ENCODE results near the gene SCUBE1.

GRCh38 chr22:43159484-43160178 lies 183.5 kb downstream of the SCUBE1 start:
- TF ChIP-seq EZH2 (IDR thresholded peaks at IDR 0.05; ENCODE audit: low read depth, unreplicated experiment) (no peak), POLR2AphosphoS5 (IDR thresholded peaks at IDR 0.05; ENCODE audit: low read depth) (no peak), EZH2phosphoT487 (IDR thresholded peaks at IDR 0.05; ENCODE audit: unreplicated experiment) (no peak), CREB1 (CRISPR knock-in tag; IDR thresholded peaks at IDR 0.05; ENCODE audit: low read depth) (no peak), ZNF114 (CRISPR knock-in tag; IDR thresholded peaks at IDR 0.05) (no peak), STAT1 (IDR thresholded peaks at IDR 0.05; ENCODE audit: unreplicated experiment) (no peak), NANOG (IDR thresholded peaks at IDR 0.05; ENCODE audit: borderline replicate concordance) (no peak), JUNB (IDR thresholded peaks at IDR 0.05; ENCODE audit: unreplicated experiment) (no peak)
- TF ChIP-seq, protein P1, sequence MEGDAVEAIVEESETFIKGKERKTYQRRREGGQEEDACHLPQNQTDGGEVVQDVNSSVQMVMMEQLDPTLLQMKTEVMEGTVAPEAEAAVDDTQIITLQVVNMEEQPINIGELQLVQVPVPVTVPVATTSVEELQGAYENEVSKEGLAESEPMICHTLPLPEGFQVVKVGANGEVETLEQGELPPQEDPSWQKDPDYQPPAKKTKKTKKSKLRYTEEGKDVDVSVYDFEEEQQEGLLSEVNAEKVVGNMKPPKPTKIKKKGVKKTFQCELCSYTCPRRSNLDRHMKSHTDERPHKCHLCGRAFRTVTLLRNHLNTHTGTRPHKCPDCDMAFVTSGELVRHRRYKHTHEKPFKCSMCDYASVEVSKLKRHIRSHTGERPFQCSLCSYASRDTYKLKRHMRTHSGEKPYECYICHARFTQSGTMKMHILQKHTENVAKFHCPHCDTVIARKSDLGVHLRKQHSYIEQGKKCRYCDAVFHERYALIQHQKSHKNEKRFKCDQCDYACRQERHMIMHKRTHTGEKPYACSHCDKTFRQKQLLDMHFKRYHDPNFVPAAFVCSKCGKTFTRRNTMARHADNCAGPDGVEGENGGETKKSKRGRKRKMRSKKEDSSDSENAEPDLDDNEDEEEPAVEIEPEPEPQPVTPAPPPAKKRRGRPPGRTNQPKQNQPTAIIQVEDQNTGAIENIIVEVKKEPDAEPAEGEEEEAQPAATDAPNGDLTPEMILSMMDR (conservative IDR thresholded peaks at IDR 0.05; ENCODE audit: low read depth in 2 of 2) = peak; percentile 62 to 77
- TF ChIP-seq, protein P2, sequence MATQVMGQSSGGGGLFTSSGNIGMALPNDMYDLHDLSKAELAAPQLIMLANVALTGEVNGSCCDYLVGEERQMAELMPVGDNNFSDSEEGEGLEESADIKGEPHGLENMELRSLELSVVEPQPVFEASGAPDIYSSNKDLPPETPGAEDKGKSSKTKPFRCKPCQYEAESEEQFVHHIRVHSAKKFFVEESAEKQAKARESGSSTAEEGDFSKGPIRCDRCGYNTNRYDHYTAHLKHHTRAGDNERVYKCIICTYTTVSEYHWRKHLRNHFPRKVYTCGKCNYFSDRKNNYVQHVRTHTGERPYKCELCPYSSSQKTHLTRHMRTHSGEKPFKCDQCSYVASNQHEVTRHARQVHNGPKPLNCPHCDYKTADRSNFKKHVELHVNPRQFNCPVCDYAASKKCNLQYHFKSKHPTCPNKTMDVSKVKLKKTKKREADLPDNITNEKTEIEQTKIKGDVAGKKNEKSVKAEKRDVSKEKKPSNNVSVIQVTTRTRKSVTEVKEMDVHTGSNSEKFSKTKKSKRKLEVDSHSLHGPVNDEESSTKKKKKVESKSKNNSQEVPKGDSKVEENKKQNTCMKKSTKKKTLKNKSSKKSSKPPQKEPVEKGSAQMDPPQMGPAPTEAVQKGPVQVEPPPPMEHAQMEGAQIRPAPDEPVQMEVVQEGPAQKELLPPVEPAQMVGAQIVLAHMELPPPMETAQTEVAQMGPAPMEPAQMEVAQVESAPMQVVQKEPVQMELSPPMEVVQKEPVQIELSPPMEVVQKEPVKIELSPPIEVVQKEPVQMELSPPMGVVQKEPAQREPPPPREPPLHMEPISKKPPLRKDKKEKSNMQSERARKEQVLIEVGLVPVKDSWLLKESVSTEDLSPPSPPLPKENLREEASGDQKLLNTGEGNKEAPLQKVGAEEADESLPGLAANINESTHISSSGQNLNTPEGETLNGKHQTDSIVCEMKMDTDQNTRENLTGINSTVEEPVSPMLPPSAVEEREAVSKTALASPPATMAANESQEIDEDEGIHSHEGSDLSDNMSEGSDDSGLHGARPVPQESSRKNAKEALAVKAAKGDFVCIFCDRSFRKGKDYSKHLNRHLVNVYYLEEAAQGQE (IDR thresholded peaks at IDR 0.05; ENCODE audit: unreplicated experiment) = no peak
- TF ChIP-seq, protein P3, sequence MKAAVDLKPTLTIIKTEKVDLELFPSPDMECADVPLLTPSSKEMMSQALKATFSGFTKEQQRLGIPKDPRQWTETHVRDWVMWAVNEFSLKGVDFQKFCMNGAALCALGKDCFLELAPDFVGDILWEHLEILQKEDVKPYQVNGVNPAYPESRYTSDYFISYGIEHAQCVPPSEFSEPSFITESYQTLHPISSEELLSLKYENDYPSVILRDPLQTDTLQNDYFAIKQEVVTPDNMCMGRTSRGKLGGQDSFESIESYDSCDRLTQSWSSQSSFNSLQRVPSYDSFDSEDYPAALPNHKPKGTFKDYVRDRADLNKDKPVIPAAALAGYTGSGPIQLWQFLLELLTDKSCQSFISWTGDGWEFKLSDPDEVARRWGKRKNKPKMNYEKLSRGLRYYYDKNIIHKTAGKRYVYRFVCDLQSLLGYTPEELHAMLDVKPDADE (IDR thresholded peaks at IDR 0.05) = no peak
